Keratinocyte (primary cell): ENCODE results near the gene FLNC. TPM values are rescaled to one million over a fixed set of nuclear protein-coding genes. Genes with fewer than 3 reads are reported as not detected.

ENCODE experiments used
- DNase-seq: peaks from one replicate; pipeline ENCODE4 v3.0.0-alpha.2; 2011; ENCODE audit warnings: low read depth, missing footprints, low spot score
- FAIRE-seq: peaks from 2 replicates; lab custom pipeline; 2011; peaks lifted over from hg19 to GRCh38; lab: Jason Lieb, UNC
- H2AFZ ChIP-seq: 2 replicates; pipeline ENCODE4 v1.6.0; 2012; ENCODE audit warnings: low read length, control low read depth, inconsistent platforms; ENCODE audit not compliant: control insufficient read depth
- H3K27ac ChIP-seq: 2 replicates; pipeline ENCODE4 v1.5.1; 2011; ENCODE audit warnings: low read length; ENCODE audit not compliant: control insufficient read depth, insufficient read depth
- H3K27me3 ChIP-seq: 3 replicates; pipeline ENCODE4 v1.6.0; 2011; ENCODE audit warnings: low read length; ENCODE audit not compliant: control insufficient read depth, insufficient read depth; ENCODE audit errors: extremely low read depth
- H3K36me3 ChIP-seq, 2 experiments: 2 replicates in 1 of 2; 3 replicates in 1 of 2; pipeline ENCODE4 v1.5.1; 2011; ENCODE audit warnings: low read length in 2 of 2, mild to moderate bottlenecking in 1 of 2; ENCODE audit not compliant: control insufficient read depth in 2 of 2, insufficient read depth in 2 of 2; ENCODE audit errors: extremely low read depth in 1 of 2
- H3K4me1 ChIP-seq: 3 replicates; pipeline ENCODE4 v1.5.1; 2011; ENCODE audit warnings: low read length; ENCODE audit not compliant: control insufficient read depth, insufficient read depth; ENCODE audit errors: extremely low read depth
- H3K4me2 ChIP-seq: 3 replicates; pipeline ENCODE4 v1.6.0; 2011; ENCODE audit warnings: low read depth, low read length; ENCODE audit not compliant: control insufficient read depth, insufficient read depth; ENCODE audit errors: extremely low read depth
- H3K4me3 ChIP-seq, 3 experiments: fragments of 200-600 bp in 1 of 3; sonication (generic) in 1 of 3; 2 replicates in 2 of 3; 3 replicates in 1 of 3; pipeline ENCODE4 v1.5.1; 2011 to 2016; ENCODE audit warnings: low read length in 3 of 3, mild to moderate bottlenecking in 3 of 3, control low read depth in 2 of 3, inconsistent platforms in 1 of 3, low read depth in 1 of 3, mixed read lengths in 1 of 3, mixed run types in 1 of 3, moderate library complexity in 1 of 3; ENCODE audit not compliant: control insufficient read depth in 2 of 3, insufficient read depth in 2 of 3; ENCODE audit errors: extremely low read depth in 1 of 3
- H3K79me2 ChIP-seq: 2 replicates; pipeline ENCODE4 v1.6.0; 2012; ENCODE audit warnings: low read length; ENCODE audit not compliant: control insufficient read depth, insufficient read depth
- H3K9ac ChIP-seq: 3 replicates; pipeline ENCODE4 v1.6.0; 2011; ENCODE audit warnings: low read length; ENCODE audit not compliant: control insufficient read depth, insufficient read depth; ENCODE audit errors: extremely low read depth
- H3K9me1 ChIP-seq: 3 replicates; pipeline ENCODE4 v1.6.0; 2011; ENCODE audit warnings: low read length; ENCODE audit not compliant: control insufficient read depth, insufficient read depth; ENCODE audit errors: extremely low read depth
- H3K9me3 ChIP-seq: 2 replicates; pipeline ENCODE4 v1.5.1; 2012; ENCODE audit warnings: low read depth, low read length; ENCODE audit not compliant: control insufficient read depth
- H4K20me1 ChIP-seq: 3 replicates; pipeline ENCODE4 v1.6.0; 2011; ENCODE audit warnings: low read length; ENCODE audit not compliant: control insufficient read depth, insufficient read depth; ENCODE audit errors: extremely low read depth
- EZH2 ChIP-seq: IDR thresholded peaks from one replicate; pipeline ENCODE4 v1.6.1; 2012; ENCODE audit warnings: inconsistent platforms, mild to moderate bottlenecking, low read length, moderate library complexity
- dilution Hi-C: fragments of 300-500 bp; cut with MboI; formaldehyde crosslinking; loops from one replicate; pipeline ENCODE4 v1.7.0; 2020; ENCODE audit warnings: low sequenced_read_pairs; ENCODE audit not compliant: extremely low pct_ligation_motif_present
- polyA plus RNA-seq, 5 experiments: library from polyadenylated mRNA; depleted of rRNA in 3 of 5; stranded (reverse) in 3 of 5; stranded (forward) in 1 of 5; unstranded in 1 of 5; fragments of >200 nt; gene quantifications; 1 replicate in 1 of 5; 2 replicates in 3 of 5; 3 replicates in 1 of 5; pipeline versions ENCODE4 v1.2.1 to v1.2.3, GENCODE V29; 2011 to 2012; ENCODE audit warnings: missing spikeins in 2 of 5, low read depth in 1 of 5, low replicate concordance in 1 of 5
- TF ChIP-seq, protein P1 (sequence below), 3 experiments: IDR thresholded peaks in 1 of 3; conservative IDR thresholded peaks in 1 of 3; optimal IDR thresholded peaks in 1 of 3; 2 replicates in 2 of 3; 3 replicates in 1 of 3; pipeline versions ENCODE3 to v1.5.1; 2011; ENCODE audit warnings: low read length in 3 of 3, mild to moderate bottlenecking in 3 of 3, moderate library complexity in 2 of 3, control low read depth in 1 of 3, inconsistent platforms in 1 of 3; ENCODE audit not compliant: insufficient read depth in 2 of 3; ENCODE audit errors: extremely low read depth in 1 of 3

The FLNC gene
- polyA plus RNA-seq, 1 donor (not counting 4 experiments of a cell fraction or from before 2014, with no cell fraction given), result 0.03 TPM

DNA sequence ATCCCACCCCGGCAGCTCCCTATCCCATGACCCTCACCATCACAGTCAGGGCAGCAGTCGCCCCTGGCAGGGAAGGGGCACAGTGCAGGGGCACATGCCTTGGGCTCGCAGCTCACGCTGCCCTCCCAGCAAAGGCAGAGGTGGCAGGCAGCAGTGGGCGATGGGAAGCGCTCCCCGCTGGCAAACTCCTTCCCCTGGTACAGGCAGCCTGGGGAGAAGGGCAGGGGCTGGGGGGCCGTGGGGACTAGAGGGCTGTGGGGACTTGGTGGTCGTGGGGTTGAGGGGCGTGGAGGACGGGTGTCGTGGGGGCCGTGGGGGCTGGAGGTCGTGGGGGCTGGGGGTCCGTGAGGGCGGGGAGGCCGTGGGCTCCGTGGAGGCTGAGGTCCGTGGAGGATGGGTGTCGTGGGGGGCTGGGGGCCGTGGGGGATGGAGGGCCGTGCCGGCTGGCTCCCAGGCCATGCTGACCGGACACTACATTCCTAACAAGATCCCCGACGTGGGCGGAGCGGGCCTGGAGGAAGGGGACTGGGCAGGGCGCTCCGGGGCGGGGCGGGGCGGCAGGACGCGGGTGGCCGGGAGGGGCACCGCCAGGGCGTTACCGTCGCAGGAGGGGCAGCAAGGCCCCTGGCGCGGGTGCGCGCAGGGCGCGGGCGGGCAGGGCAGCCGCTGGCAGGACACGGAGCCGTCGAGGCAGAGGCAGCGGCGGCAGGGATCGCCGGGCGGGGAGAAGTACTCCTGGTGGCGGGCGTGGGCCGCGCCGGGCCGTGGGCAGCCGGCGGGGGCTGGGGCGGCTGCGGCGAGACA lies 60.3 kb downstream of the FLNC start:
- DNase-seq, result no peak
- no peaks in the 10 kb centered on the region for H4K20me1 ChIP-seq
- TF ChIP-seq, protein P1, sequence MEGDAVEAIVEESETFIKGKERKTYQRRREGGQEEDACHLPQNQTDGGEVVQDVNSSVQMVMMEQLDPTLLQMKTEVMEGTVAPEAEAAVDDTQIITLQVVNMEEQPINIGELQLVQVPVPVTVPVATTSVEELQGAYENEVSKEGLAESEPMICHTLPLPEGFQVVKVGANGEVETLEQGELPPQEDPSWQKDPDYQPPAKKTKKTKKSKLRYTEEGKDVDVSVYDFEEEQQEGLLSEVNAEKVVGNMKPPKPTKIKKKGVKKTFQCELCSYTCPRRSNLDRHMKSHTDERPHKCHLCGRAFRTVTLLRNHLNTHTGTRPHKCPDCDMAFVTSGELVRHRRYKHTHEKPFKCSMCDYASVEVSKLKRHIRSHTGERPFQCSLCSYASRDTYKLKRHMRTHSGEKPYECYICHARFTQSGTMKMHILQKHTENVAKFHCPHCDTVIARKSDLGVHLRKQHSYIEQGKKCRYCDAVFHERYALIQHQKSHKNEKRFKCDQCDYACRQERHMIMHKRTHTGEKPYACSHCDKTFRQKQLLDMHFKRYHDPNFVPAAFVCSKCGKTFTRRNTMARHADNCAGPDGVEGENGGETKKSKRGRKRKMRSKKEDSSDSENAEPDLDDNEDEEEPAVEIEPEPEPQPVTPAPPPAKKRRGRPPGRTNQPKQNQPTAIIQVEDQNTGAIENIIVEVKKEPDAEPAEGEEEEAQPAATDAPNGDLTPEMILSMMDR (optimal IDR thresholded peaks at IDR 0.05 in 1 of 3, IDR thresholded peaks at IDR 0.05 in 1 of 3, conservative IDR thresholded peaks at IDR 0.05 in 1 of 3; ENCODE audit: extremely low read depth in 1 of 3, insufficient read depth in 2 of 3, low read length in 3 of 3), result no peak
- TF ChIP-seq EZH2, result no peak
- H3K36me3 ChIP-seq, result no peaks in the 10 kb centered on the region
- no peaks in the 10 kb centered on the region for H3K9me1 ChIP-seq
- H3K4me3 ChIP-seq, result peak overlapping the region in 1 of 3 experiments; percentile 25
- peaks cover 2% of the 10 kb centered on the region for H3K9me3 ChIP-seq
- H3K27me3 ChIP-seq, result no peaks in the 10 kb centered on the region
- peaks cover 25% of the 10 kb centered on the region for H3K4me1 ChIP-seq
- peak overlapping the region; percentile 16 for H3K4me2 ChIP-seq
- no peak overlapping the region for H2AFZ ChIP-seq
- H3K9ac ChIP-seq, result no peak overlapping the region
- dilution Hi-C loops, result no loop called here
- no peak overlapping the region for H3K27ac ChIP-seq
- no peaks in the 10 kb centered on the region for H3K79me2 ChIP-seq
- no peak for FAIRE-seq

DNA sequence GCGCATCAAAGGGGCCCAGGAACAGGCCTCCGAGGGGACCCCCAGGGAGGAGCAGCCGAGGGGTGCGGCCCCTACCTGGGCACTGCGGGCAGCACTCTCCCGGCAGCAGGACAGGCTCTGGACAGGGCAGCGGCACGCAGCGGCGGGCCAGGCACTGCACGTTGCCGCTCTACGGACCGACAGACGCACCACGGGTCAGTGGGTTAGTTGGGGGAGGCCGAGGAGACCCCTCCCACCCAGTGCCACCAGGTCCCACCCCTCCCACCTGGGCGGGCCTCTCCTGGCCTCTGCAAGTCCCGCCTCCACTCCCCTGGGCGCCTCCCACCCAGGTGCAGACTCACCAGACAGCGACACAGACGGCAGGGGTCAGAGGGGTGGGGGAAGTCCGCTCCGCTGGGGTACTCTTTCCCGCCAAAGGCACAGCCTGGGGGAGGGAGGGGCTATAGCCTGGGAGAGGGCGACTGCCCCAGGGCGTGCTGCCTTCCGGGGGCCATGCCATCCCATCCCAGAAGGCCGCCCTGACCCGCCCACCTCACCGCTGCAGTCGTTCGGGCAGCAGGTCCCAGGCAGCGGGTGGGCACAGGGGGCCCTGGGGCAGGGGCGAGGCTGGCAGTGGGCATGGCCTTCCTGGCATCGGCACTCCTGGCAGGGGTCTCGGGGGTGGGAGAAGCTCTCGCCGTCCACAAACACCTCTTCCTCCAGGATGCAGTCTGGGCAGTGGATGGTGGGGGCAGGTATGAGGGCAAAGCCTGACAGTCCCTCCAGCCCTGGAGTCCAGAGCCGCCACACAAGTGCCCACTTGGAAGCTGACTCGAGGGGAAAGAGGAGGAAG lies 61.1 kb downstream of the FLNC start:
- DNase-seq (no peak), FAIRE-seq (no peak)
- TF ChIP-seq EZH2, result peak; percentile 29
- TF ChIP-seq, protein P1 (optimal IDR thresholded peaks at IDR 0.05 in 1 of 3, IDR thresholded peaks at IDR 0.05 in 1 of 3, conservative IDR thresholded peaks at IDR 0.05 in 1 of 3; ENCODE audit: extremely low read depth in 1 of 3, insufficient read depth in 2 of 3, low read length in 3 of 3), result peak in 1 of 3 experiments; percentile 31
- no peaks in the 10 kb centered on the region for H3K9me1 ChIP-seq
- no peaks in the 10 kb centered on the region for H3K36me3 ChIP-seq
- peak overlapping the region in 1 of 3 experiments; percentile 25 for H3K4me3 ChIP-seq
- no peak overlapping the region for H2AFZ ChIP-seq
- dilution Hi-C loops, result no loop called here
- H3K27me3 ChIP-seq, result no peaks in the 10 kb centered on the region
- no peaks in the 10 kb centered on the region for H4K20me1 ChIP-seq
- peak overlapping the region; percentile 16 for H3K4me2 ChIP-seq
- peaks cover 2% of the 10 kb centered on the region for H3K9me3 ChIP-seq
- H3K9ac ChIP-seq, result no peak overlapping the region
- peaks cover 25% of the 10 kb centered on the region for H3K4me1 ChIP-seq
- no peaks in the 10 kb centered on the region for H3K79me2 ChIP-seq
- no peak overlapping the region for H3K27ac ChIP-seq
